ENCODE measurements around the gene DNAJA1. TPM values are rescaled to one million over a fixed set of nuclear protein-coding genes. Genes with fewer than 3 reads are reported as not detected.
A peak's percentile ranks its signal among the peaks of the same experiment; 100 is the strongest.

Gene DNAJA1
- total RNA-seq, 4 donors from 2014 or later, result 7.9 to 68.3 (median 47.1) TPM

GRCh38 chr9:33024126-33024965 lies 727 bp upstream of the DNAJA1 start:
- TF ChIP-seq EP300 (IDR thresholded peaks at IDR 0.05; ENCODE audit: low read depth), result no peak
- no peak for TF ChIP-seq POLR2AphosphoS5 (IDR thresholded peaks at IDR 0.05)
- no peak for TF ChIP-seq CTCF (IDR thresholded peaks at IDR 0.05)
- TF ChIP-seq POLR2A (IDR thresholded peaks at IDR 0.05), result no peak
- intact Hi-C loops (cut with DNase I; ENCODE audit: low total_unique reads) (no loop called here), in situ Hi-C loops (cut with MboI; ENCODE audit: low pct_ligation_motif_present in 1 of 4, low pct_unique_long_range_greater_than_20kb in 1 of 4, low sequenced_read_pairs in 3 of 4) (no loop called here)
- H3K4me1 ChIP-seq, result peaks cover 18 to 54% (median 39%) of the 10 kb centered on the region in 4 donors
- no peaks in the 10 kb centered on the region for H3K9me3 ChIP-seq
- no peaks in the 10 kb centered on the region for H3K27me3 ChIP-seq
- 16 to 40% methylated on average over 2 to 33 of the region's 33 CpGs for WGBS, 2 donors (ENCODE audit: low coverage in 1 of 2)
- DNase-seq, result peak; percentile 26
- H3K36me3 ChIP-seq, result no peaks in the 10 kb centered on the region
- peak overlapping the region; percentile 13 to 99 (median 97) for H3K4me3 ChIP-seq
- H3K27ac ChIP-seq, result peak overlapping the region; percentile 98 to 100 (median 99)

- intact Hi-C loops (cut with DNase I; ENCODE audit: low total_unique reads), result no loop called here
- TF ChIP-seq CTCF (IDR thresholded peaks at IDR 0.05), result peak in 1 of 5 experiments; percentile 11
- no peak for TF ChIP-seq POLR2AphosphoS5 (IDR thresholded peaks at IDR 0.05)
- TF ChIP-seq EP300 (IDR thresholded peaks at IDR 0.05; ENCODE audit: low read depth), result no peak
- TF ChIP-seq POLR2A (IDR thresholded peaks at IDR 0.05), result no peak
- Histone ChIP-seq H3K4me1 (peaks cover 18 to 59% (median 39%) of the 10 kb centered on the region in 4 donors), H3K27ac (peak overlapping the region; percentile 98 to 100 (median 99)), H3K4me3 (peak overlapping the region; percentile 83 to 99 (median 97)), H3K27me3 (no peaks in the 10 kb centered on the region), H3K9me3 (no peaks in the 10 kb centered on the region), H3K36me3 (peaks cover 0 to 12% (median 1%) of the 10 kb centered on the region in 4 donors)
- WGBS, 2 donors (ENCODE audit: low coverage in 1 of 2), result 3% methylated on average over 6 to 27 of the region's 36 CpGs
- peak; percentile 73 for DNase-seq
- in situ Hi-C loops (cut with MboI; ENCODE audit: low pct_ligation_motif_present in 1 of 4, low pct_unique_long_range_greater_than_20kb in 1 of 4, low sequenced_read_pairs in 3 of 4), result no loop called here
These were observed 684 bp downstream of the DNAJA1 start for GRCh38 chr9:33025572-33026342.

- 29 to 44% methylated on average over 4 of the region's 4 CpGs for WGBS, 2 donors (ENCODE audit: low coverage in 1 of 2)
- H3K4me1 ChIP-seq, result peaks cover 18 to 44% (median 27%) of the 10 kb centered on the region in 4 donors
These were observed 4.2 kb downstream of the DNAJA1 start for GRCh38 chr9:33029231-33029786.

GRCh38 chr9:33030285-33030684 lies 5.2 kb downstream of the DNAJA1 start:
- Histone ChIP-seq H3K27me3 (no peaks in the 10 kb centered on the region), H3K36me3 (peaks cover 0 to 36% (median 17%) of the 10 kb centered on the region in 4 donors), H3K4me1 (peaks cover 18 to 42% (median 25%) of the 10 kb centered on the region in 4 donors), H3K27ac (no peak overlapping the region), H3K9me3 (no peaks in the 10 kb centered on the region), H3K4me3 (no peak overlapping the region)
- DNase-seq, result no peak
- TF ChIP-seq EP300 (IDR thresholded peaks at IDR 0.05; ENCODE audit: low read depth) (no peak), POLR2A (IDR thresholded peaks at IDR 0.05) (no peak), POLR2AphosphoS5 (IDR thresholded peaks at IDR 0.05) (no peak), CTCF (IDR thresholded peaks at IDR 0.05) (no peak)
- in situ Hi-C loops (cut with MboI; ENCODE audit: low pct_ligation_motif_present in 1 of 4, low pct_unique_long_range_greater_than_20kb in 1 of 4, low sequenced_read_pairs in 3 of 4), result no loop called here
- 90 to 92% methylated on average over 5 of the region's 5 CpGs for WGBS, 2 donors (ENCODE audit: low coverage in 1 of 2)
- intact Hi-C loops (cut with DNase I; ENCODE audit: low total_unique reads), result no loop called here

More at GRCh38 chr9:33029231-33029786, 4.2 kb downstream of the DNAJA1 start:
- Histone ChIP-seq H3K27me3 (no peaks in the 10 kb centered on the region), H3K4me3 (no peak overlapping the region), H3K27ac (peak overlapping the region in 2 of 4 donors; percentile 36 to 46), H3K9me3 (no peaks in the 10 kb centered on the region), H3K36me3 (peaks cover 0 to 26% (median 12%) of the 10 kb centered on the region in 4 donors)
- no peak for DNase-seq
- in situ Hi-C loops (cut with MboI; ENCODE audit: low pct_ligation_motif_present in 1 of 4, low pct_unique_long_range_greater_than_20kb in 1 of 4, low sequenced_read_pairs in 3 of 4) (no loop called here), intact Hi-C loops (cut with DNase I; ENCODE audit: low total_unique reads) (no loop called here)
- peak in 1 of 3 donors; percentile 19 for TF ChIP-seq POLR2AphosphoS5 (IDR thresholded peaks at IDR 0.05)
- TF ChIP-seq POLR2A (IDR thresholded peaks at IDR 0.05), result no peak
- TF ChIP-seq EP300 (IDR thresholded peaks at IDR 0.05; ENCODE audit: low read depth), result no peak

Measured in transverse colon (tissue), 4 donors.